Fibroblast of lung (primary cell): ENCODE data around the gene SCD5. TPM values are rescaled to one million over a fixed set of nuclear protein-coding genes. Genes with fewer than 3 reads are reported as not detected.

Experiments
- DNase-seq, 2 donors: peaks; one replicate each; pipeline versions ENCODE4 v3.0.0 to v3.0.0-alpha.2; 2010; ENCODE audit warnings: low read depth in 2 of 2
- H2AFZ ChIP-seq: 2 replicates; pipeline ENCODE4 v1.5.1; 2012; ENCODE audit warnings: low read length, control low read depth, inconsistent platforms
- H3K27ac ChIP-seq: 2 replicates; pipeline ENCODE4 v1.5.1; 2011; ENCODE audit warnings: low read length, control low read depth; ENCODE audit not compliant: insufficient read depth
- H3K27me3 ChIP-seq: 2 replicates; pipeline ENCODE4 v1.5.1; 2011; ENCODE audit warnings: mild to moderate bottlenecking, low read length; ENCODE audit not compliant: control insufficient read depth, insufficient read depth
- H3K36me3 ChIP-seq: 2 replicates; pipeline ENCODE4 v1.5.1; 2011; ENCODE audit warnings: low read length; ENCODE audit not compliant: control insufficient read depth, insufficient read depth
- H3K4me1 ChIP-seq: 2 replicates; pipeline ENCODE4 v1.5.1; 2011; ENCODE audit warnings: low read length; ENCODE audit not compliant: control insufficient read depth, insufficient read depth; ENCODE audit errors: extremely low read depth
- H3K4me2 ChIP-seq: 2 replicates; pipeline ENCODE4 v1.5.1; 2011; ENCODE audit warnings: low read length, control low read depth; ENCODE audit not compliant: insufficient read depth; ENCODE audit errors: extremely low read depth
- H3K4me3 ChIP-seq, 4 experiments: fragments of 200-600 bp in 1 of 4; sonication (generic) in 1 of 4; replicated peaks in 1 of 4; 2 replicates each; pipeline ENCODE4 v1.5.1; 2011 to 2016; ENCODE audit warnings: low read length in 4 of 4, low read depth in 3 of 4, mild to moderate bottlenecking in 3 of 4, control low read depth in 2 of 4, inconsistent platforms in 1 of 4, mixed read lengths in 1 of 4; ENCODE audit not compliant: insufficient read depth in 1 of 4; ENCODE audit errors: control extremely low read depth in 1 of 4
- H3K79me2 ChIP-seq: 2 replicates; pipeline ENCODE4 v1.5.1; 2012; ENCODE audit warnings: mild to moderate bottlenecking, low read length, inconsistent platforms; ENCODE audit not compliant: control insufficient read depth, insufficient read depth
- H3K9ac ChIP-seq: 2 replicates; pipeline ENCODE4 v1.5.1; 2011; ENCODE audit warnings: mild to moderate bottlenecking, low read length, control low read depth; ENCODE audit not compliant: insufficient read depth
- H3K9me3 ChIP-seq: 2 replicates; pipeline ENCODE4 v1.5.1; 2012; ENCODE audit warnings: low read depth, low read length; ENCODE audit not compliant: control insufficient read depth, insufficient read depth
- H4K20me1 ChIP-seq: 2 replicates; pipeline ENCODE4 v1.5.1; 2011; ENCODE audit warnings: low read length; ENCODE audit not compliant: control insufficient read depth, insufficient read depth; ENCODE audit errors: extremely low read depth
- EZH2 ChIP-seq: IDR thresholded peaks from 2 replicates; pipeline ENCODE4 v1.5.1; 2012; ENCODE audit warnings: low read length, control low read depth, mild to moderate bottlenecking; ENCODE audit errors: missing control alignments
- polyA plus RNA-seq, 2 donors: library from polyadenylated mRNA; depleted of rRNA in 1 of 2; stranded (reverse) in 1 of 2; unstranded in 1 of 2; fragments of >200 nt; gene quantifications; 2 replicates each; pipeline ENCODE4 v1.2.1, GENCODE V29; 2011 to 2012; ENCODE audit warnings: missing spikeins in 1 of 2
- total RNA-seq: library from RNA; depleted of rRNA; stranded (reverse); fragments of >200 nt; gene quantifications from 2 replicates; pipeline ENCODE4 v1.2.1, GENCODE V29; 2014
- TF ChIP-seq, protein P1 (sequence below), 2 donors: IDR thresholded peaks in 1 of 2; conservative IDR thresholded peaks in 1 of 2; 1 replicate in 1 of 2; 2 replicates in 1 of 2; pipeline ENCODE4 v1.5.1; 2011 to 2012; ENCODE audit warnings: low read length in 2 of 2, control low read depth in 1 of 2, inconsistent platforms in 1 of 2, low read depth in 1 of 2, mild to moderate bottlenecking in 1 of 2

SCD5 gene
- total and polyA plus RNA-seq, 2 donors (not counting 1 experiment from before 2014, with no cell fraction given): 4.9 to 11.4 TPM

GRCh38 chr4:82706349-82707000 is 92.1 kb downstream of the SCD5 start:
- Histone ChIP-seq H3K4me2 (no peak overlapping the region), H3K9me3 (no peaks in the 10 kb centered on the region), H3K9ac (no peak overlapping the region), H3K79me2 (no peaks in the 10 kb centered on the region), H3K27me3 (no peaks in the 10 kb centered on the region), H4K20me1 (no peaks in the 10 kb centered on the region), H3K4me3 (no peak overlapping the region), H3K36me3 (no peaks in the 10 kb centered on the region), H3K27ac (no peak overlapping the region), H2AFZ (no peak overlapping the region), H3K4me1 (no peaks in the 10 kb centered on the region)
- DNase-seq: peak; percentile 37 to 50
- TF ChIP-seq, protein P1, sequence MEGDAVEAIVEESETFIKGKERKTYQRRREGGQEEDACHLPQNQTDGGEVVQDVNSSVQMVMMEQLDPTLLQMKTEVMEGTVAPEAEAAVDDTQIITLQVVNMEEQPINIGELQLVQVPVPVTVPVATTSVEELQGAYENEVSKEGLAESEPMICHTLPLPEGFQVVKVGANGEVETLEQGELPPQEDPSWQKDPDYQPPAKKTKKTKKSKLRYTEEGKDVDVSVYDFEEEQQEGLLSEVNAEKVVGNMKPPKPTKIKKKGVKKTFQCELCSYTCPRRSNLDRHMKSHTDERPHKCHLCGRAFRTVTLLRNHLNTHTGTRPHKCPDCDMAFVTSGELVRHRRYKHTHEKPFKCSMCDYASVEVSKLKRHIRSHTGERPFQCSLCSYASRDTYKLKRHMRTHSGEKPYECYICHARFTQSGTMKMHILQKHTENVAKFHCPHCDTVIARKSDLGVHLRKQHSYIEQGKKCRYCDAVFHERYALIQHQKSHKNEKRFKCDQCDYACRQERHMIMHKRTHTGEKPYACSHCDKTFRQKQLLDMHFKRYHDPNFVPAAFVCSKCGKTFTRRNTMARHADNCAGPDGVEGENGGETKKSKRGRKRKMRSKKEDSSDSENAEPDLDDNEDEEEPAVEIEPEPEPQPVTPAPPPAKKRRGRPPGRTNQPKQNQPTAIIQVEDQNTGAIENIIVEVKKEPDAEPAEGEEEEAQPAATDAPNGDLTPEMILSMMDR (conservative IDR thresholded peaks at IDR 0.05 in 1 of 2, IDR thresholded peaks at IDR 0.05 in 1 of 2; ENCODE audit: low read depth in 1 of 2, low read length in 2 of 2): no peak
- no peak for TF ChIP-seq EZH2

DNA sequence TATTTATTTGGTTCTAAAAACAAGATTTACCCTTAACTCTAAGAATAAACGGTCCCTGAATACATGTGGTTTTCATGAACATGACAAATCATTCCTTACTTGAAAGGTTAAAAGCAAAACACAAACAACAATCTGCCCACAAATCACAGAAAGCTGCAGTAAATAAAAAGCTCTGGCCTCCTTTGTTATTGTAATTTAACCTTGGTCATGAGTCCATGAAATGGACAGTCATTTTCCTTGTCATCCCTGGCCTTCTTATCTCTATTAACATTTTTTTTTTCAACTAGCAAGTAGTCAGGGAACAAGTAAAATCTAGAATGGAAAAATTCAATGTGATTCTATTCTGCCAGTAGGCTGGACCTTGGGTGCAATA is 92.7 kb downstream of the SCD5 start:
- TF ChIP-seq, protein P1 (conservative IDR thresholded peaks at IDR 0.05 in 1 of 2, IDR thresholded peaks at IDR 0.05 in 1 of 2; ENCODE audit: low read depth in 1 of 2, low read length in 2 of 2): no peak
- no peak for TF ChIP-seq EZH2

GRCh38 chr4:82705169-82705927 is 93.2 kb downstream of the SCD5 start:
- H3K27ac ChIP-seq: no peak overlapping the region
- H3K79me2 ChIP-seq: no peaks in the 10 kb centered on the region
- no peak overlapping the region for H3K4me3 ChIP-seq
- no peak overlapping the region for H2AFZ ChIP-seq
- no peaks in the 10 kb centered on the region for H3K9me3 ChIP-seq
- H3K36me3 ChIP-seq: no peaks in the 10 kb centered on the region
- DNase-seq: no peak
- H3K4me2 ChIP-seq: no peak overlapping the region
- H3K4me1 ChIP-seq: no peaks in the 10 kb centered on the region
- TF ChIP-seq EZH2: no peak
- TF ChIP-seq, protein P1 (conservative IDR thresholded peaks at IDR 0.05 in 1 of 2, IDR thresholded peaks at IDR 0.05 in 1 of 2; ENCODE audit: low read depth in 1 of 2, low read length in 2 of 2): no peak
- H4K20me1 ChIP-seq: no peaks in the 10 kb centered on the region
- H3K27me3 ChIP-seq: no peaks in the 10 kb centered on the region
- H3K9ac ChIP-seq: no peak overlapping the region

More for the DNA sequence above, 92.7 kb downstream of the SCD5 start:
- no peak overlapping the region for H3K4me2 ChIP-seq
- no peaks in the 10 kb centered on the region for H3K4me1 ChIP-seq
- no peak overlapping the region for H2AFZ ChIP-seq
- H3K4me3 ChIP-seq: no peak overlapping the region
- no peaks in the 10 kb centered on the region for H4K20me1 ChIP-seq
- DNase-seq: peak in 1 of 2 donors; percentile 42
- no peaks in the 10 kb centered on the region for H3K36me3 ChIP-seq
- no peaks in the 10 kb centered on the region for H3K79me2 ChIP-seq
- H3K9me3 ChIP-seq: no peaks in the 10 kb centered on the region
- H3K9ac ChIP-seq: no peak overlapping the region
- no peak overlapping the region for H3K27ac ChIP-seq
- no peaks in the 10 kb centered on the region for H3K27me3 ChIP-seq
